HG03378 (cell line): Measurements from ENCODE around the gene RBM3.

Experiments
- ATAC-seq: cut with Tn5 transposase; IDR thresholded peaks from one replicate; pipeline ENCODE4 v1.9.1; 2021; ENCODE audit warnings: mild to moderate bottlenecking, moderate library complexity; ENCODE audit not compliant: unreplicated experiment

RBM3 gene

GRCh38 chrX:48616576-48616975, 42.3 kb downstream of the RBM3 start:
- ATAC-seq: no peak

GRCh38 chrX:48617542-48618340, 43.5 kb downstream of the RBM3 start:
- no peak for ATAC-seq

DNA sequence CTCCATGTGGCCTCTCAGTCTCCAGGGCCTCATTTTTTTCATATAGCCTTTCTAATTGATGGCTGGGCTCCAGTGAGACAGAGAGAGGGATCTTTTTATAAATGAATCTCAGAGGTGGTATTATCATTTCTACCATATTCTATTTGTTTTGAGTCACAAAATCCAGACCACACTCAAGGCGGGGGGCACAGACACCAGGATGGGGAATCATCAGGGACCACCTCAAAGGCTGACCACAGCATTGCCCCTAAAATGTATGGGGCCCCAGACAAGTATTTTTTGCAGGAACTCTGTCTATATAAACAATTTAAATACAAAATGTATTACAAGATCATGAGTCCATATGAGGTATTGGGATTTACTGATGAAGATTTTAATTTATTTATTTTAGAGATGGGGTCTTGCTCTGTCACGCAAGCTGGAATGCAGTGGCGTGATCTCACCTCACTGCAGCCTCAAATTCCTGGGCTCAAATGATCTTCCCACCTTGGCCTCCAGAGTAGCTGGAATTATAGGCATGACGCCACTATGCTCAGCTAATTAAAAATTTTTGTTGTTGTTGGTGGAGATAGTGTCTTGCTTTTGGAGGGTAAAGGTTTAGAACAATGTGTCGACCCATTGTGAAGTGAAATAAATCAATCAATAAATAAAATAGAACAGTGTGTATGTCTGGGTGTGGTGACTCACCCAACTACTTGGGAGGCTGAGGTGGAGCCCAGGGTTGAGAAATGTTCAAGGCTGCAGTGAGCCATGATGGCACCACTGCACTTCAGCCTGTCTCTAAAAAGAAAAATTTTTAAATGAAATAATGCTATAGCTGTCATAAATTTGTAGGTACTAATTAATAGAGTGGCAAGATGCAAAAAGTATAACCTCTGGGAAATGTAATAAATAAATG, 52.4 kb downstream of the RBM3 start:
- ATAC-seq: no peak
